NCI-H526 treated with DMSO at 0.1 percent for 48 hours (cell line): ENCODE data around the gene SLC6A6.

ENCODE experiments used
- DNase-seq: peaks from one replicate; lab custom pipeline; 2025; lab: John Stamatoyannopoulos, UW

Gene SLC6A6

DNA sequence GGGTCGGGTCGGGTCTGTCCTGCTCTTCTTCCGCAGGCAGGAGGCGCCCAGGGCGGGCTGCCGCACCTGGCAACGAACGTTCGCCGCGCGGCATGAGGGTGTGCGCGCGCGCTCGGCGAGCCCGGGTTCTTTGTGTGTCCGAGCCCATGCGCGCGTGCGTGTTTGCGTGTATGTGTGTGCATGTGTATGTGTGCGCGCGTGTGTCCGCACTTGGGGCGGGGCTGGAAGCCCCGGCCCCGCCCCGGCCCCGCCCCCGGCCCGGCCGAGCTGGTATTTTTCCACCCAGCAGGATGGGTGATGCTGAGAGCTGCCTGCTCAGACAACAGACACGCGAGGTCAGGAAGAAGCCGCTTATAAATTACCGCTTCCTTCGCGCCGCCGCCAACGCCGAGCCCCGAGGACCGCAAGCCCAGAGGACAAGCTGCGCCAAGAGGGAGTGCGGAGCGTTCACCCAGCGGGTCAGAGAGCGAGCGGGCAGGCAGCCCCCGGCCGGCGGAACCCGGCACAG is at the start of gene SLC6A6:
Gene SLC6A6, plus strand, starts transcription at position 303 of the 508 bp plus-strand sequence. CDS start 41,029 bp downstream, outside the sequence.
- DNase-seq = peak; percentile 93

DNA sequence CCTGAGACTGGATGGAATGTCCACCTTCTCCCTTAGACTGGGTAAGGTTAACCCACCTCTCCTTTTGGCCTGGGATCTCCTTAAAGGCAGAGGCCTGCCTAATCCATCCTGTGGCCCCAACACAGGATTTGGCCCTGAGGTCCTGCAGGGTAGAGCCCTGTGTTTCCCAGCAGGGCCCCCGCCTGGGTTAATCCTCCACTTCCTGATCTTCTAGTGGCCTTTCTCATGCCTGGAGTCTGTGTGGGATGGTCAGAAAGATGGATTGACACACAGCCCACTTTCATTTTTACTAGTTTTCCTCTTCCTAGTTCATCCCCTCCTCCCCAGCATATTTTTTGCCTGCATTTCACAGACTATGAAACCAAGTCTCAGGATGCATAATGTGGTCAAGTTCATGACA is 48.9 kb upstream of the SLC6A6 start:
- DNase-seq = no peak

DNA sequence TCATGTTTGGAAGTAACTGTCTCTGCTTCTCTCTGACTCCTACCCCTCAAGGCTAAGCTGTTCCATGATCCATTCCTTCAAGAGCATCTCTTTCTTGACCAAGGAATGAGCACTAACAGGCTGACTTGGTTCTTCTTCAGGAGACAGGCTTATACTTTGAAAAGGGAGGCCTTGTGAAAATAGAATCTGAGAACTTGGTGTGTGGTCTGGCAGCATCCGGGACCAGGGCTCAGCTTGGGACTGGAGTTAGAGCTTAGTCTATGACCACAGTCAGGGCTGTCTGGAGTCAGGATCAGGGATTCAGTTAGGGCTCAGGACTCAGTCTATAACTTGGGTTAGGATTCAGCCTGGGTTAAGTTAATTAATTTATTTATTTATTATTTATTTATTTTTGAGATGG is 44.9 kb upstream of the SLC6A6 start:
- DNase-seq = no peak

DNA sequence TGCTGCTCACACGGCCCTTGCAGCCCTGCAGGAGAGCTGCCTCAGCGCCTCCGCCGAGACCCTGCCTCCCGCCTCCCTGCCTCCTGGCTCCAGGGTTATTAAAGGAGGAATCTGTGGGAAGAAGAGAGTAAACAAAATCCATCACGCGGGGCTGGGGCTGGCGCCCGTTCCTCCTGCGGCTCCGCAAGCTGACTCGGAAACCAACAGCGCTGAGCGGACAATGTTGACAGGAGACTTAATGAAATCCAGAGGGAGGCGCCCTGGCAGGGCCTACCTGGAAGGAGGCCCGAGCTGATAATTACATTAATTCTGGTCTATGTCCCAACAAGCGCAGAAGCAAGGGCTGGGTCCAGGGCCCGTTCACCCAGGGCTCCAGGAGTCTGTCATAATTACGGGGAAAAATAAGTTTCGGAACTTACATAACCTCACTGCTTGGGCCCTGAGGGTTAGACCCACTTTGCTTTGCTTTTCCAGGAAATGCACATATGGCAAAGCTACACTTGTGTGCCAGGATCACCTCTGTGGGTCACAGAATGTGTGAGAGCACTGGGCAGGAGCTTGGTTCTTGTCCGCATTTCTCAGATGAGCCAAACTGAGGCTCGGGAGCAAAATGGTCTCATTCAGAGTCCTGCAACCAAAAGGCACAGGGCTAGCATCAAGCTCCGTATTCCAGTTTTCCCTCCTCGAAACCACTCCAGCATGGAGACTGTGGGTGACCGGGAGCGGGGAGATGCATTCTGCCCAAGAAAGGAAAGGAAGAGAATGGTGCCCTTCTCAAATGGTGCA is 43.8 kb upstream of the SLC6A6 start:
- DNase-seq = peak; percentile 3

DNA sequence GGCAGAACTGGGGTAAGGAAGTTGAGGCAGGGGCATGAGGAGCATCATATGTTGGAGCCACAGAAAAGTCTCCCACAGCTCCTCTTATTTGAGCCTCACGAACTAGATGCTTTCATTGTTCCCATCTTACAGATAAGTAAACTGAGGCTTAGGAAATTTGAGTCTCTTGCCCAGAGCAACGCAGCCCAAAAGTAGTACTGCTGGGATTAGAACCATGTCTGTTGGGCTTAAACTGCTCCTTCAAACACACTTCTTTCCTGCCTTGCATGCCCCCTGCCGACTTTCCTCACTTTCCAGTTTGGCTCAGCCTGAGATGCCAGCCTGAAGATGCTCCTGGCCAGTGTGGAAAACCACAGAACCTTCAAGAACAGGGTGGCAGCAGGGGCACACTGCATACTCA is 43.1 kb upstream of the SLC6A6 start:
- DNase-seq = no peak

DNA sequence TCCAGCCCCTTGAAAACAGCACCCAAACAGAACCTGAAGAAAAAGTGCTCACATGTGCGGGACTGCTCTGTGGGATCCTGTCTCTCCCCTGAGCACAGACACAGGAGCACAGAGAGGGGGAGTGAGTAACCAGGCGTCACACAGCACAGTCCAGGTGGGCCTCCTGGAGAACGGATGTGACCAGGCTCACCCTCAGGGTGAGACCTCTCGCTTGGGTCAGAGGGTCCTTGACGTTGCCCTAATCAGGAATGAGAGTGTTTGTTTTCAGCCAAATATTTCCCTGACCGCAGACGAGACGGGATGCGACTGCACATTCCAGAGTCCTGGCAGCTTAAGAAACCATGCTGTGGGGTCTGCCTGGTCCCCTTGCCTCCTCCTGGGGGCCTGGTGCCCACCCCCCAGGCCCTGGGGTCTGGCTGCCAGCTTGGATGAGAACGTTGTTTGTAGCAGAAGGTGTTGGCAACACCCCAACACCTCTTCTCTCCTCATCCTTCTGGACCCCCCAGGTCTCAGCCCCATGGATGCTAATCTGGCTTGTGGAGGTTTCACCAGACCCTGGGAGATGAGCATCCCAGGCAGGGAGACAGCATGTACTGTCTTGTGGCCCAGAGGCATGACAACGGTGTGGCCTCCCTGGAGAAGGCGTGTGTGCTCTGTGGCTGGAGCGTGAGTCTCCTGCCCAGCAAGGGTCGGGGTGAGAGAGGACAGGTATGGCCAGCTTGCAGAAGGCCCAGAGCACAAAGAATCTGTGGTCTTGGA is 42.1 kb upstream of the SLC6A6 start:
- DNase-seq = no peak

DNA sequence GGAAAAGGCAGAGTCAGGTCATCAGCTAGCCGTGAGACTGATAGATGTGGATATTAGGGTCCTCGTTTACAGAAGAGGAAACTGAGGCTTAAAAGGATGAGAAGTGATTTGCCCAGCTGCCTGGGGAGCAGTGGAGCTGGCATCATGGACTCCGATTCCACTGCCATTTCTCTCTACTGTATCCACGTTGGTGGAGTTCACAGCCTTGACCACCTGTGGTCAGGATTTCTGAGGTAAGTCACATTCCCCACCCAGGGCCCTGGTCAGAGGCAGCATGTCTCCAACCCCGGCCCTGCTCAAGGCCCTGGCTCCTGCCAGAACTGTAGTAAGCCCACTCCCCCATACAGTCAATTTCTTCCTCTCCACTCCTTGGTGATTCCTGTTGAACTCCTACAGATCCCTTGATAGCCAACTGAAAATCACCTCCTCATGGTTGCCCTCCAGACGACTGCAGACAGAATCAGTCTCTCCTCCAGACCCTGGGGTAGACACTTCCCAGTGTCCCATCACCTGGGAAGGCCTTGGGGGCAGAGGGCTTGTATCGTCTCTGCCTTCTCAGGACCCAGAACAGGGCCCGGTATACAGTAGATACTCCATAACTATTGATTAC is 41.2 kb upstream of the SLC6A6 start:
- no peak for DNase-seq

DNA sequence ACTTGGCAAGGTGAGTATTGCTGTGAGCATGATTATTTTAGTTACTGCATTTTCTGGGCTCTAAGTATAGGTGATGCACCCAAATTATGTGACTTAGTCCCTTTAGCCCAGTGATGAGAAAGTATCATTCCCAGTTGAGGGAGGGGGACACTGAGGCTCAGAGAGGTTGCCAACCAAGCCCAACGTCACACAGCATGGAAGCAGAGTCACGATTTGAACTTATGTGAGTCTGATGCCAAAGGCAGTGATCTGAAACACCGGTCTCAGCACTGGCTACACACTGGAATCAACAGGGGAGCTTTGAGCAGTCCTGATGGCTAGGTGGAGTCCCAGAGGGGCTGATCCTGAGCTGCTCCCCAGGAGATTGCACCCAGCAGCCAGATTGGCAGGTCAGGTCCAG is 39.5 kb upstream of the SLC6A6 start:
- no peak for DNase-seq

DNA sequence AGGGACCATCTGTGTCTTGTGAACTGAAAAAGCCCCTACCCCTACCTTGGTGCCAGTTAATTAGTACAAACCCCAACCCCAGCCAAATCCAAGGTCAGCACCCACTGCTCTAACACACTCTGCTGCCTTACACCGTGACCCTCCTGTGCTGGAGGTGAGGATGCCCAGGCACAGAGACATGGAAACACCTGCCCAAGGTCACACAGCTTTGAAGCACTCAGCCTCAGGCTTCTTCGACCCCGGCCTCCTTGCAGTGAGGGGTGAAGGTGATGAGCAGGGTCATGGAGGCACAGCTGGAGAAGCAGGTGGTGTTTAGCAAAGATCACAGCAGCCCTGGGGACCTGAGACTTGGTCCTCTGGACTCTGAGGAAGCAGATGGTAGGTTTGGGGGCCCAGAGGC is 39.0 kb upstream of the SLC6A6 start:
- no peak for DNase-seq

DNA sequence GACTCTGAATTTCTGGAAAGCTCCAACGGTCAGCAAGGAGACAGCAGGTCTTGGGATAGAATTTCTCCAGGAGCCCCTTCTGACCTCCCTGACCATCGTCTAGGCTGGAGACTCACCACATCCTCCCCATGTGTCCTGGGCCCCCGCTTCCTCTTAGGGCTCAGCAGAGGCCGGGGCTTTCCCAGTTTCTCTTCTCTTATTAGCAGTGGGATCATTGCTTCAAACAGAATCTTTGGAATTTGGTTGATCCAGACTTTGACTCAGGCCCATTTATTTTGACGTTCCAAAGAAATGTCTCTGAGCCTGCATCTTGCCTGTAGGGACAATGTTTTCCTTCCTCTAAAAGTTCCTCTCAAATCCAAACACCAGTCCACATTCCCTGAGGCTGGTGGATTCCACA is 38.4 kb upstream of the SLC6A6 start:
- no peak for DNase-seq

DNA sequence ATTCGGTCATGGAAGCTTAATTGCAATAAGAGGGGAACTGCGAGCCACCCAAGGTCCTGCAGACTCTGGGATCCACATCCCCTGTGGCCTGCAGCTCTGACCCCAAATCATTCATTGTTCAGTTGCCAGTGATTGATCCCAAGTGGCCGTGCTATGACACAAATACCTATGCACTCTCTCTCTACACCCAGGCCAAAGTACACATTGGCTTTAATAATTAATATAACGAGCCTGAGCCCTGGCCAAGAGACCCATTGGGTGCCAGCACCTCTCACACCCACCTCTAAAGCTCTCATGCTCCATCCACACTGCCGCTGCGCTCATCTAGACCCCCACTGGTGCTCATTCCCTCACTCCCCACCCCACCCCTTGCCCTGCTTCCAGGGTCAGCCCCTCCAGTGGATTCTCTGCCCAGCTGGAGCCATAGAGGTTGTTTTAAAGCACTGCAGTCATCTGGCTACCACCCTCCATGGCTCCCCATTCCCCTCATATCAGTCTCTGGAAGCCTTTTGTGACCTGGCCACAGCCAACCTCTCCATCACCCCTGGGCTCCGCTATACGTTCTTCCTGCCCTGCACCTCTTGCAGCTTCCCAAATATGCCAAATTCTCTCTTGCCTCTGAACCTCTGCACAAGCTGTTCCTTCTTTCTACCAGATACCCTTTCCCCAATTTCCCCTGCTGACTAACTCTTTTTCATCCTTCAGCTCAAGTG is 37.7 kb upstream of the SLC6A6 start:
- no peak for DNase-seq

DNA sequence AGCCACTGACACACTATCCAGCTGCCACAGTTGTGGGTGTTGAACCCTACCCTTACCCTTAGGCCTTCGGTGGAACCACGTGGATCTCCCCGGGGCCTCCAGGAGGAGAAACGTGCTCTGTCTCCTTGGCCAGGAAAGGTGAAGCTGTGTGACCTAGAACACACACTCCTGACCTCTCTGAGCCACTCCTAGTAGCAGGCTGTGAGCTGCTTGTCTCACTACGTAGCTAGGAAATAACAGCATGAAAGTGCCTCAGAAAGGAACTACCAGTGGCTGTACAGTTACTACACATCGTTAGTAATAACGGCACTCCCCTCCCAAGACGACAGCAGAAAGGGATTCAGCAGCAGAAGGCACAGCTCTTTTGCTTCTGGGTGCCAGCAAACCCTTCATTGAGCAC is 36.2 kb upstream of the SLC6A6 start:
- no peak for DNase-seq

DNA sequence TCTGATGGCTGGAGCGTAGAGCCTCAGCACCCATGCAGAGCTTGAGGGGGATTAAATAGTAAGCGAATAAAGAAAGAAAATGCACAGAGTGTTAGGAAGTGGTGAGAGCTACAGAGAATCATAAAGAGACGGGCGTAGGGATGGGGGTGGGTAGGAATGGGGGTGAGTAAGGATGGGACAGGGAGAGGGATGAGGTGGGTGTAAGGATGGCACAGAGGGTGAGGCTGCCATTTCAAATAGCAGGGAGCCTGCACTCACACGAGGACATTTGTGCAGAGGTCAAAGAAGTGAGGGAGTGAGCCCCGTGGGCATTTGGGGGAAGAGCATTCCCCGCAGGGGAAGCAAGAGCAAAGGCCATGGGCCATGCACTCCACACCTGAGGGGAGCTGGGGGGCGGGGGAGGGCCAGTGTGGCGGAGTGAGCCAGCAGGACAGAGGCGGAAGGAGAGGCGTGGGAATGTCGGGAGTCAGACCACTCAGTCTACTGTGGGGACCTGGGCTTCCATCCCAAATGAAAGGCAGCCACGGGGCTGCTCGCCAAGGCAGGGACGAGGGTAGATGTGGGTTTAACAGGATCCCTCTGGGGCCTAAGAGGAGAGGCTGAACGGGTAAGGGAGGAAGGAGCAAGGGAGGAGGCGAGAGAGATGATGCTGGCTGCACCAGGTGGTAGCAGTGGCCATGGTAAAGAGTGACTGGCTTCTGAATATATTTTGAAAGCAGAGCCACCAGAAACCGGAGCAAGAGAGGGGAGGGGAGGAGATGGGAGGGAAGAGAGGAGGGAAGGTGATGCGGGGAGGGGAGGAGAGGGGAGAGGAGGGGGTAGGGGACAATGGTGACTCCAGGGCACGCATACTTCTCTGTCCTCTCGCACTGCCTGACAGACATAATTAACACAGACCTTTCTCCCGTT is 35.2 kb upstream of the SLC6A6 start:
- DNase-seq = no peak

DNA sequence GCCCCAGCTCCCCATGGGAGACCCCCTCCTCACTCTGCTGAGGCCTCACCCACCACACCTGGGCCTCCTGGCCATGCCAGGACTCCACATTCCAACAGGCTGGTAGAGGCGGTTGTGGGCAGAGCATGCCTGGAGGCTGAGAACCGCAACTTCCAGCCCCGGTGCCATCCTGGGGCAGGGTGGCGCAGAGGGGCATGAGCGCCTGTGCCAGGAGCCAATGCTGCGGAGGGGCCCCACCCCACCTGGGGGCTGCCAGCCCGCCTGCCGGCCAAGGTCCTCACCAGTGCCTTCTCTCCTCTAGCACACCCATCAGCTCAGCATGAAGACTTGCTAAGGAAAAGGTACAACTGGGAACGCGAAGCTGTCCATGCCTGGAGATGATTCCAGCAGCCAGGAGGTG is 34.3 kb upstream of the SLC6A6 start:
- DNase-seq = no peak

DNA sequence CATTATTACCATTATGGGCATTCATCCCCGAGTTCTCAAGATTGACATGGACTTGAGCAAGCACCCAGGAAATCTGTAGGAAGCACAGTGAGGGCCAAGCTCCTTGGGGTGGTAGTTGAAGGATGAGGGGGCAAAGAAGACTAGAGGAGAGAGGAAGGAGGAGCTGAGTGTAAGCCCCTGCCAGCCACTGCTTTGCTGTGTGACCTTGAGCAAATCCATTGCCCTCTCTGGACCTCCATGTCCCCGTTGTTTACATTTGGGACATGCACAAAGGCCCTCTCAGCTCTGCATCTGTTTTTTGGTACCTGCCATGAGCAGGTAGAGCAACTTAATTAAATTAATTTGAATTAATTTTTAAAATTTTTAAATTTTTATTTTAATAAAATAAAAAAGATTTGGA is 33.5 kb upstream of the SLC6A6 start:
- DNase-seq = no peak

DNA sequence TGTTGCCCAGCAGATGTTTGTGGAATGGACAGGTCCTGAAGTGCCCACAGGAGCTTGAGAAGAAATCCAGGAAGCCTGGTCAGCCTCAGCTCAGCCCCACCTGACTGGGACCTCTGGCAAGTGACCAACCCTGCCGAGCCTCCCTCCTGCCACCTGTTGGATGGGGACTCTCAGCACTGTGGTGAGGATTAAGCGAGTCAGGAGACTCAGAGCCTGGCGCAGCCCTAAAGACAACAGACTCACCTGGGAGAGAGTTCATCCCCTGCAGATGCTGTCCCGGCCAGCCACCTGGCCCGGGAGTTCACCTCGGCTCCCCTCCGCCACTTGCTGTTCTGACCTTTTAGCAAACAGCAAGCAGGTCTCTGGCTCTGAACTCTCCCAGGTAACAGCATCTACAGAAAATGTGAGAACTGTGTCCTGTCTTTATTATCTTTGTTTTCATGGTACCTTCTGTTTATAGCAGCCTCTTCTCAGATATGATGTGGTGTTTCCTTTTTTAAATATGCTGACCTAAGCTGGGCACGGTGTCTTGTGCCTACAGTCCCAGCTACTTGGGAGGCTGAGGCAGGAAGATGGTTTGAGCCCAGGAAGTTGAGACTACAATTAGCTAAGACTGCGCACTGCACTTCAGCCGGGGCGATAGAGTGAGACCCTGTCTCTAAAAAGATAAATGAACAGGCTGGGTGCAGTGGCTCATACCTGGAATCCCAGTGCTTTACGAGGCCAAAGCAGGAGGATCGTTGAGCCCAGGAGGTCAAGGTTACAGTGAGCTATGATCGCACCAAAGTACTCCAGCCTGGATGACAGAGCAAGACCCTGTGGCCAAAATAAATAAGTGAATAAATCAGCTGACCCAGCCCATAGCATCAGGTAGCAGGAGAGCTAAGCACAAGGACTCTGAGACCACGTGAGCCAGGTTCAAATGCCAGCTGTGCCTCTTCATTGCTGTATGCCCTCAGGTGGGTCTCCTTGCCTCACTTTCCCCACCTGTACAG is 32.4 kb upstream of the SLC6A6 start:
- no peak for DNase-seq

DNA sequence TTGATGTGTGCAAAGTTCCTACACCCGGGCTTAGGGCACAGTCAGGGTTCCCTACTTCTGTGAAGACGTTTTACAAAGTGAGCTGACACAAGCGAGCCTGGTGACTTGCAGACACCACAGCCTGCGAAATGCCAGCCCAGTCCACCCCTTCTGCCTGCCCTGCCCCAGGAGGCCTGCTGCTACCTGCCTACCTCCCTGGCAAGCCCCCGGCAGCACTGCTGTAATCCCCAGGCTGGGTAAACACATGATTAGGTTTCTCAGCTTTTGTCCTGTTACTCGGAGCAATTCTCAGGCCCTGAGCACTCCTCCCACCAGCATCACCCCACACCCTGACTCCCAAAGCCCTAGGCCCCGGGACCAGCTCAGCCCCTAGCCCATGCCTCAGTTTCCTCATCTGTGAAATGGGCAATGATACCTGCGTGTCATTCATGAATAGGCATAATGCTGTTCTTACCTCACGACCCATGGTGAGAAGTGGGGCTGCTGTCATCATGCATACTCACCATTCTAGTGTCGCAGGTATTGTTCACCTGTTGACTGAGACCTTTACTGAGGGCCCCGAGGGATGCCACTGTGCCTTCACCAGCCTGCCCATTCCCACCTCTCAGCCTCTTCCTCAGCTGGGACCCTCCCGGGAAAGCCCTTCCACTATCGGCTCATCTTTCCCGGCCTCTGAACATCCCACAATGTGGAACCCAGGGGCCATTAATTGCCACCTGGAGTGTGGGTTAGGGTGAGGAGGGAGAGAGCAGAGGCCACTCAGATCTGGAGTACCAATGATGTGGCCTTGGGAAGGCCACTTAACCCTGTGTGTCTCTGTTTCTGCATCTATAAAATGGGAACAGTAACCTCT is 31.5 kb upstream of the SLC6A6 start:
- DNase-seq = no peak

DNA sequence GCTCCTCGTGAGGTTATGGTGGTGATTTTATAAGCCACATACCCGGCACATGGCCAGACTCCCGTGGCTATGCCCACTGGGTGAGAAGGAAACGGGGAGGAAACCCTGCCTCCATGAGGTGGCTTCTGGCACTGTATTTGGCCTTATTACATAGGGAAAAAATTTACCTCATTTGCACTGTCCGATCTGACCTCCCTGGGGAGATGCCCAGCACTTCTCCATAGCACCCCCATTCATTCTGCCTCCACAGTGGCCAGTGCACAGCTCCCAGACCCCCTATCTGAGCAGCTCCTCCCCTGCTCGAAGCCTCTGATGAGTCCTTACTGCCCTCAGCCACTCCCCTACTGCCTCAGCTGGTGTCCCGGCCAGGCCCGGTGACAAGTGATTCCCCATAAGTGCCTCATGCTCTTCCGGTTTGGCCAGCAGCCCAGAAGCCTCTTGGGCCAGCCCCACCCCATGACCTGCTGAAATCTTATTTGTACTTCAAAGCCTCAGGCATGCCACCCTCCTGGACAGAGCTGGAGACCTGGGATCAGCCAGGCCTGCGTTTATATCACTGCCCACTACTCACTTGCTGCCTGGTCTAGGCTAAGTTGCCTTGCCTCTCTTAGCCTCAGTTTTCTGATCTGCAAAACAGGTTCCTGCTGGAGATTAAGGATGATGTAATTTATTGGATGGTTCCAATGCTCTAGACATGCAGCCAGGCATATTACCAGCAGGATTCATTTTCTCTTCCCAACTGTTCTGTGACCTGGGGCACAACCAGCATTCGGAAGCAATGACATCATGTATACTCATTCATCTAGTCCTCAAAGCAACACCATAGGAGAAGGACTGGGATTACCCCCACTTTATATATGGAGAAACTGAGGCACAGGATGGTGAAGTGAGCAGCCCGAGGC is 30.6 kb upstream of the SLC6A6 start:
- DNase-seq = no peak
